Measurements from ENCODE around the gene LHX3.

The LHX3 gene

DNA sequence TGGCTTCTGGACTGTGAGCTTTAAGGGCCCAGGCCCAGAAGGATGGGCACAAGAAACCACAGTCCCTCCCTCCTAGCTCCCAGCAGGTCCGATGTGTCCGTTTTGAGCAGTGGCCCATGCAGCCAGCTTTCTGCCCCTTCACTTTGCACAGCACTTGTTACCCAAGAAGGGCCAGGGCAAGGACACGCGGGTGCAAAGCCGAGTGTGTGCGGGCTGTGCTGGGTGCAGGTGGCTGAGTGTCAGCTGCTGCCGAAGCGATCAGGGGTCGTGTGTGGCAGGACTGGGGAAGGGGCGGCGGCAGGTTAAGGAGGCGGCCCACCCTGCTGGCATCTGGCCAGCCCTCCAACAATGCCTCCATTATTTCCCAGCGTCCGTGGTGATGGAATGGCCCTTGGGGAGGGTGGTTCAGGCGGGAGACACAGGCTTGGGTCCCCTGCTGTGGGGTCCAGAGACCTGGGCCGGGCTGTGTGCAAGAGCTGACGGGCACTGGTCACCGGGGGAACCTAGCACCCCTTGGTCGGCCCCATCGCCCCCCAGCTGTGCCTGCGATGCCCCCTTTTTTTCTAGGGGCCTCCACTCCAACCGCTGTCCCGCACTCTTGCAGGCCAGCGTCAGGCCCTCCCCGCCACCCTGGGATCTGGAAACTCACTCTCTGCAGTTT lies 653 bp downstream of the LHX3 start:
- no peak for DNase-seq

DNA sequence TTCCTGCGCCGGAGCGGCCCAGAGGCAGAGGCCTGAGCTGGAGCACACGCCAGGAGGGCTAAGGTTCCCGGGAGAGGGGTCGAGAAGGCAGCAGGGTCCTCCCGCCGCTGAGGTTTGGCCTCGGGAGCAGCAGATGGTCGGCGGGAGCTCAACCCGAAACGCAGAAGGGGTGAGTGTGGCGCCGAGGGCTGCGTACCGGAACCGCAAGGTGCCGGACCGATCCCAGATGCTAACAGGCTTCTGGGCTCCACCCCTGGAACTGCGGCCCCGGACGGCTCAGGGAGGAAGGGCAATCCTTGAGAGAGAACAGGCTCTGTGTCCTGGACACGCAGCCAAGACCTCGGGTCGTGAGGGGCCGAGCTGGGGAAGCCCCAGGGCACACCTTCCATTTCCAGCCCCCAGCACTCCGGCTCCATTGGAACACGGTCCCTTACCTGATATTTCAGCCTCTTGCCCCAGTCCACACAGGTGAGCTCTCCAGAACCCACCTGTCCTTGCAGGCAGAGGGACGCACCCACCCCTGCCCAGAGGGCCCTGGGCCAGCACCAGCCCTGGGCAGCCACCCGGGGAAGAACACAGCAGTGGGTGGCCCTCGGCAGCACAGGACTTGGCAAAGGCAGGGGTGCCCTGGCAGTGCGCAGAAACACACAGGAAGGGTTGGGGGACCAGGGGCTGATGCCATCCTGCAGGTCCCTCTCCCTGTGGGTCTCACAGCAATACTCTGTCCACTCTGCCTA lies 1.4 kb downstream of the LHX3 start:
- DNase-seq: no peak

DNA sequence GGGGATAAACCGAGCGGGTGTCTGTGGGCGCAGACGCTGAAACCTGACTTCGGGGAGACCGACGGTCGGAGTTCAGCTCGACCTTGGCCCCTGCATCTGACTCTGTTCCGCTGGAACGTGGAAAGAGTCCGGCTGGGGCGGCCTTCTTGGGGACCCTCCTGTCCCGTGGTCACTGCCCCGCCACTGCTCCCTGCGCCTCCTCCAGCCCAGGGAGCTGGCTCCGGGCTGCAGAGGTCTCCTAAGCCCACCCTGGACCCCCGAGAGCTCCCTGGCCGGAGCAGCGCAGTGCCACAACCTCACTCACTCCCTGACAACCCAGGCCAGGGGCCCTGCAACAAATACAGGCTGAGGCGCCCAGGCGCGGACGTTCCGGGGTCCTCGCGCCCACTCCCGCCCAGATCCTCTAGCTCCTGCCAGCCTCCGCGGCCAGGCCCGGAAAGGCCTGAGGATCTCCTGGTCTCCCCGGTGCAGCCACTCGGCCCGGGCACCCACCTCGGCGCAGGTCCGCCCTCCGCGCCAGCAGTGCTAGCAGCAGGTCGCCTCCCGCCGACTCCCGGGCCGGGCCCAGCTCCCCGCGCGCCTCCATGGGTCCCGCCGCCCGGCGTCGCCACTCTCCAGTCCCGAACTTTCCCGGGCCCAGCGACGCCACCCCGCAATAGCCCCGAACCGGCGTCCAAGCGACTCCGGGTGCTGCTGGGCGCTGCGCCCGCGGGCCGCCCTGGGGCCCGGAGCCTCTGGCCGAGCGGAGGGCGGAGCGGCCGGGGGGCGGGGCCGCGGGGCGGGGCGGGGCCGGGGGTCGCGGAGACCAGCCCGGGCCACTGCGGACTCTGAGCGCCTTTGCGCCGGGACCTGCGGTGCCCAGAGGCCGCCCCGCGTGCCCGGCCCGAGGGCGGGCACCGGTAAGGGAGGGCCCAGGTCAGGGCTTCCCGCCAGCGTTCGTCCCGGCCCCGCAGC lies 2.2 kb downstream of the LHX3 start:
- no peak for DNase-seq

DNA sequence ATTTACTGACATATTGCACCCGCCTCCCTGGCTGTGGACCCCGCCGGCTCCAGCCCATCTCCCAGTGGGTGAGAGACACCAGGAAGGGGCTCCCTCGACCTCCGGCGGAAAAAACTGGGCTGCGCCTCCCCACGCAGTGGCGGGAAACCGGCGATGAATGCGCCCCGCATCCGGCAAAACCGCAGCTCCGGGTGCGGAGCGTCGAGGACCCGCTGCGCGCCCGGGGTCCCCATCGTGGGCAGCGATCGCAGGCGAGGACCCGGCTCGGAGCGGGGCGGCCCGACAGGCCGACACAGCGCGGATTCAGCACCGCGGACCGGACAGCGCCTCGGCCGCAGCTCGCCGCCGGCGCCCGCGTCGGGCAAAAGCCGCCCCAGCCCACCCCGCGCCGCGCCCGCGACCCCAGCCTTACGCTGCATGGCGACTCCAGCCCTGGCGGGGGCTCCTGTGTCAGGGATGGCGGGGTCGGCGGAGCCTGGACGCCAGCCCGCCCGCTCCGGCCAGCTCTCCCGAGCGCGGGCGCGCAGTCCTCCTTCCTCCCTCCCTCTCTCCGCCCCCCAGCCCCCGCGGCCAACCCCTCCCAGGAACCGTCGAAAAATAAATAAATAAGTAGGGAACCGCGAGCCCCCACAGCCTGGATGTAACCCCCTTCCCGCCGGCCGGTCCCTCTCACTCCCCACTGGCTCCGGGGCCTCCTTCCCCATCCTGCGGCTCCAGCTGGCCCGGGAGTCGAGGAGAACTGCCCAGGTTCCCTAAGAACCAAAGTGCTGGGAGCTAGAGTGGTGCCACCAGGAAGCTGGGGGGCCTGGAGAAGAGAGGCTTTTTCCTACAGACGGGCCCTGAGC lies 3.1 kb downstream of the LHX3 start:
- no peak for DNase-seq

DNA sequence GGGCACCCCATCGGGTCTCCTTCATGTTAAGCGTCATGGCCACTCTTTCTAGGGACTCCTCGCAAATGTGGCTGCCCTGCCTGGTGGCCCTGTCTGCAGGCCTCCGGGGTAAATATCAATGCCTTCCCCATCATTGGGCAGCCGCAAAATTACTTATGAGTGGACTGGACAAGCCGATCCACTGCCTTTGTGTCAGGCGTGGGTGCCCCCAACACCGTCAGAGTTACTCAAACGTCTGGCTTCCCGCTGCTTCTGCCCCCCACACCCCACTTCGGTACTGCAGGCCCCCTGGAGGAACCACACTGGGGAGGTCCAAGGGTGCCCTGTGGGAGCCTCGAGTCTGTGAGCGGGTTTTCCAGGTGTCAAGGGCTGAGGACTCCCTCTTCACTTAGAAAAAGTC lies 3.8 kb downstream of the LHX3 start:
- DNase-seq: no peak

DNA sequence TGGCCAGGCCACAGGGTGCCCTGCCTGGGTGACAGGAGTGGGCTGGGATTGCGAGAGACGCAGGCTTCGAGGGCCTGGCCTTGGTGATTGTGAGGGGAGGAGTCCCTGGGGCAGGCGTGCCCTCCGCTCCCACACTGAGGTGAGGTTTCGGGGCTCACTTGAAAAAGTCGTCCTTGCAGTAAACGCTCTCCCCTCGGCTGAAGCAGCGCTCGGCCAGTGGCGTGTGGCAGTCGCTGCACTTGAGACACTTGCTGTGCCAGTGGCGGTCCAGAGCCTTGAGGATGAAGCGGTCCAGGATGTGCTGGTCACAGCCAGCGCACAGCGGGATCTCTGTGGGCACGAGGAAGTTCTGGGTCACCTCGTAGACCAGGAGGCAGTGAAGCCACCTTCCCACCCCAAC lies 4.5 kb downstream of the LHX3 start:
- no peak for DNase-seq

DNA sequence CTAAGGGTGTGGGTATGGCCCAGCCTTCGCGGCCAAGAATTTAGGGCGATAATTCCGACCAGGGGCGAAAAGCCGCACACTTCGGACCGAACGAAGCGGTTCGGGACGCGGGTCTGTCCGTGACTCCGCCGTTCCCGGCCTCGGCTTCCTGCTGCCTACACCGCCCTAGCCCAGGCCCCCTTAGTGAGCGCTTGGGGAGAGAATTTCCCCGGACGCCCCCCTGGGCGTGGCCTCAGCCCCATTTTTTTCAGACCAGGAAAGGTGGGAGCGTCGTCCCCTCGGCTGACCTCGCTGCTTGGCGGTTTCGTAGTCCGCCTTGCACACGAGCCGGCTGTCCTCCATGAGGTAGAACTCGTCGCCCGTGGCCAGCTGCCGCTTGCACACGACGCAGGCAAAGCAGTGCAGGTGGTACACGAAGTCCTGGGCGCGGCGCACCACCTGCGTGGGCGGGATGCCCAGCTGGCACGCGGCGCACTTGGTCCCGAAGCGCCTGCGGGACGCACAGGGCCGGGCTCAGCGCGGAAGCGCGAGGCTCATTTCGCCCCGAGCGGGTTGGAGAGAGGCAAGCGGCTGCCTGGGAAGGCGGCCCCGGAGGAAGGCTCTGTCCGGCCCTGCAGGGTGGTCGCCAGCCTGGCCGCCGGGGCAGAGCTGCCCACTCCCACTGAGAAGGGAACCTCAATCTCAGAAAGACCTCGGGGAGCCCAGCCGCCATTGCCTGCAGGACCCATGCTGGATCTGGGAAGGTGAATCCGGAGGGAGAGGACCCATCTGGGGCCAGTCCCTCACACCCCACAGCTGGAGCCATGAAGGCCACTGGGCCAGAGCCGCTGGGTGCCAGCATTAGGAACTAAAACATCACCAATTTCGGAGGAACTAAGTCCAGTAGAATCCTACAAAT lies 5.3 kb downstream of the LHX3 start:
- DNase-seq: no peak

DNA sequence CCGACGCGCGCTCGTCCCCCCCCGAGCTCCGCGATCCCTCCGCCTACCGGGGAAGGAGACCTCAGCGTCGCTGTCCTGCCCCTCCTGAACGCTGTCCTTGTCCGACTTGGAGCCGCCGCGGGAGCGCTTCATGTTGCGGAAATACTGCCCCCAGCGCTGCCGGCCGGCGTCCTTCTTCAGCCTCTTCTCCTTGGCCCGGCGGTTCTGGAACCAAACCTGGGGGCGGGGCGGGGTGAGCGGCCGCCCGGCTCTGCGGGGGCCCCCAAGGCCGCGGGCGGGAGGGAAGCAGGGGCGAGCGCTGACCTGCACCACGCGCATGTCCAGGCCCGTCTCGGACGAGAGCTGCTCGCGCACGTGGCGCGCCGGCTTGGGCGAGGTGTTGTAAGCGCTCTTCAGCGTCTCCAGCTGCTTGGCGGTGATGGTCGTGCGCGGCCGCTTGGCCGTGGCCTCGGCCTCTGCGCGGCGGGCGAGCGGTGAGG lies 6.3 kb downstream of the LHX3 start:
- no peak for DNase-seq

DNA sequence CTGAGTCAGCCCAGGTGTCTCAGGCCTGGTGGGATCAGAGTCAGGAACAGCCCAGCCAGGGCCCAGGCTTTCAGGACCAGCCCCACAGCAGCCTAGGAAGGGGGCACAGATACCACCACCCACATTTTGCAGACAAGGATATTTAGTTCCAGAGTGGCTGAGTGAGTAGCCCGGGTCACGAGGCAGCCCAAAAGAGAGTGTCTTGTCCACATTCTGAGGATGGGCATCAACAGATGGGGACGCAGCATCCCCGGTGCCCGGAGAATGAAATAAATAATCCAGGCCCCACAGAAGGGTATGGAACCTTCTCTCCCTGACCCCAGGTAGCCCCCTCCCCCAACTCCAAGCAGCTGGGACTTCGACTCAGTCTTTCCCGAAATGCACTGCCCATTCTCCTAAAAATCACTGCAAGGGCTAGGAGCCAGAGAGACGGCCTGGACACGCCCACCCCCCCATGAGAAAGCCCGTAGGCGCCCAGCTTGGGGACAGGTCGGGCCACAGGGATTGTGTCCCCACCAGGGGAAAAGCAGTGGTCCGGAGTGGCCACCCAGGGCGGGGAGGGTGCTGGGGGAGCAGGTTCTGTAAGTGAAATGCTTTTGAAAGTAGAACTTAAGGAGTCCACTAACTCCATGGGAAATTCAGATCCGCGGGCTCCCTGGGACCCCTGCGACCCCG lies 6.9 kb downstream of the LHX3 start:
- no peak for DNase-seq

DNA sequence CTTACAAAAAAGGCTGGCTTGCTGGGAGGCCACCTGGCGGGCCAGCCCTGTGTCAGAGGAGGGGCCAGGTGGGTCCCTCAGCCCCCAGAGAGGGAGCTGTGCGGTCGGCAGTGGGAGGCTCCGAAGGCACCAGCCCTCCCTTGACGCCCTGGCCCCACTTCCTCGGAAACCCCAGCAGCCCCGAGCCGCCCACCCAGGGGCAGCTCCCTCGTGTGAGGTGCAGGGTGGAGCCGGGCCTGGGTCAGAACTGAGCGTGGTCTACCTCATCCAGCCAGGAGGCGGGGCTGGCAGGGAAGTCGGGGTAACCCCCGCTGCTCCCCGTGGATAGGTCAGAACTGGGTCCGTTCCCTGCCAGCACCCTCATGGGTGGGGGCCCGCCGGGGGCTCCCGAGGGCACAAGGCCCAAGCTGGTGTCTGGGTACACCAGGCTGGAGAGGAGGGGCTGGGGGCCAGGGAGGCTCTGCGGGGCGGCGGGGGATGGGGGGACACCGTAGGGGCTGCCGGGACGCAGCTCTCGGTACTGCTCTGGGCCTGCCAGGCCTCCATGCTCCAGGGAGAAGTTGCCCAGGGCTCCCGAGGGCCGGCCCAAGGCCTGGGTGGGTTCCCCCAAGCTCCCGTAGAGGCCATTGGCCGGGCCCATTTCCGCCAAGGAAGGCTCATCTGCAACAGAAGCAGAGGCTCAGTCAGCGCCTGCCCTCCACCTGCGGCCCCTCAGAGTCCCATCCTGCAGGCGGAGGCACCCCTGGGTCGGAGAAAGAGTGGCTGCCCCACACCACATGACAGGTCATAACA lies 7.6 kb downstream of the LHX3 start:
- no peak for DNase-seq

DNA sequence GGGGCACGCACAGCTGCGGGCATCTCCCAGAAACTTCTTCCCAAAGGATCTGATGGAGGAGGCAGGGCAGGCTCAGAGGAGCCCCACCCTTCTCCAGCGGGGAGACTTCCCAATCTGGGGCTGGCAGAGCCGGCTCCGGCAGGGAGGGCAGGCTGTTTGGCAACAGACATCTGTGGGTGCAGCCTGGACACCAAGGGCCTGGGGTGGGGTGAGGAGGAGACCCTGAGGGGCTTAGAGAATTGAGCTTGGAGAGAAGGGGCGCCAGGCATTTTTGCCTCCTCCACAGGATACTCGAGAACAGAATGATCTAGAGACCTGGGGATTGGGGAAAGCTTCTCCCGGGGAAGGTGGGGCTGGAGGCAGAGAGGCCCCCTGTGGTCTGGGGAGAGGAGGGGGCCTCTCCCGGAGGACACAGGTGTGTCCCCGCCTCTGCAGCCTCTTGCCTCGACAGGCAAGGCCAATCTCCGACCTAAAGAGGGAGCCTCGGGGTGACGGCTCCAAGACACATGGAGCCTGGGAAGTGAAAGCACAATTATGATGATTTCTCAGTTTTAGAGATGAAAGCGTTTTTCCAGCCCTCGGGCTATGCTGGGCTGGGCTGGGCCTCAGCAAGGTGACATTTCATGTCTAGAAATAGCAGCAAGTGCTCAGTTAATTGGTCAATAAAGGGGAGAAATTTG lies 8.4 kb downstream of the LHX3 start:
- no peak for DNase-seq

DNA sequence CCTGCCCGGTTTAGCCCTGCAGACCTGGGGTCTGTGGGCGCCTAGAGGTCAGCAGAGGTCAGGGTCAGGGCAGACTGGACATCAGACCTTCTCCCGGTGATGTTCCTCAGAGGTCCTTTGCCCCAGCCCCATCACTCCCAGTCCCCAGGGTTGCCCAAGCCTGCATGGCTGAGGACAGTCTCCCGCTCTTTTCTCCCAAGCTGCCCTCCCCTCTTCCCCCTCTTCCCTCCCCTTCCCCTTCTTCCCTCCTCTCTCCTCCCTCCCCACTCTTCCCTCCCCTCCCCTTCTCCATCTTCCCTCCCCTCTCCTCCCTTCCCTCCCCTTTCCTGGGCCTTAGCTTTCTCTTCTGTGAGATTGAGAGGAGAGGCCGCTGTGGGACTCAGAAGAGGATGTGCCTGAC lies 10.4 kb downstream of the LHX3 start:
- no peak for DNase-seq

DNA sequence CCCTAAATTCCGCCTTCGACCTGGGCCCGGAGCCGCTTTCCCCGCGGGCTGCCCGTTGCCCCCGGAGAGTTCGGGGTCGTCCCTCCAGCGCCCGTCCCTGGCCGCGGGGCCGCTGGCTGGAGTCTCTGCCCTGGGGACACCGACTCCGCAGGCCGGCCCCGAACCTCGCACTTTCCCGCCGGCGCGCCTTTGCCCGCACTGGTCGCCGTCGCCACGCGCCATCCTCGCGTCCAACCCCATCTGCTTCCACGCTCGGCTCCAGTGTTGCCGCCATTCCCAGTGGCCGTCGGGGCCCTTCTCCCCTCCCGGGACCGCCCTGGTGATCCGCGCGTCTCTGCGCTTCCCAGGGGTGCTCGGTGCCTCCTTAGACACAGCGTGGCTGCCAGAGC lies 11.0 kb downstream of the LHX3 start:
- no peak for DNase-seq

DNA sequence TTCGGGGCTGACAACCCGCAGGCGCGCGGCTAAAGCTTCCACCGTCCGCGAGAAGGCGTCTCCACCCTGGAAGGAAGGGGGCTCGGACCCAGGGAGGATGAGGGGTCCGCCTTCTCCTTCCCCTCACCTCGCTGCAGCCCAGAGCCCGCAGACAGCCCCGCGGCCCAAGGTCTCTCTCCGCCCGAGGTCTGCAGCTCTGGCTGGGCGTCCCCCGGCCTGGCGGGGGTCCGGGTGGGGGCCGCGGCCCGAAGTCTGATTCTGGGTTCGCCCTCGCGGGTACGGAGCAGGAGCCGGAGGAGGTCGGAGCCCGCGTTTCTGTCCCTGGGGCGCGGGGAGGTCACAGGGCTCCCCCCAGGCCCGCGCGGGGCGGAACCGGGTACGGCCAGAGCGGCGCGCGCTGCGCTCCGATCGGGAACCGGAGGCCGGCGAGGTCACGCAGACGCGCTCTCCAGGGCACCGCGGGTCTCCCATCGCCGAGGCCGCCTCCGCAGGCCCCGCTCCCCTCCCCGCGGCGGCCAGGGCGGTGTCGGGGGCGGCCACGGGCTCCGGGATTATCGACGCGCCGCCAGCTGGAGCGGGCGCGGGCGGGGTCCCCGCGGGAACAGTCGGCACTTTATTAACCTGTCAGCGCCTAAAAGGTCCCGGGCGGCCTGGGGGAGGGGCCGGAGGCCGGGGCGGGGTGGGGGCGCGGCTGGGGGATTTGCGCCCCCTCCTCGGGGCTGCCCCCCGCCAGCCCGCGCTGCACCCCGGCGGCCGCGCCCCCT lies 11.6 kb downstream of the LHX3 start:
- no peak for DNase-seq

DNA sequence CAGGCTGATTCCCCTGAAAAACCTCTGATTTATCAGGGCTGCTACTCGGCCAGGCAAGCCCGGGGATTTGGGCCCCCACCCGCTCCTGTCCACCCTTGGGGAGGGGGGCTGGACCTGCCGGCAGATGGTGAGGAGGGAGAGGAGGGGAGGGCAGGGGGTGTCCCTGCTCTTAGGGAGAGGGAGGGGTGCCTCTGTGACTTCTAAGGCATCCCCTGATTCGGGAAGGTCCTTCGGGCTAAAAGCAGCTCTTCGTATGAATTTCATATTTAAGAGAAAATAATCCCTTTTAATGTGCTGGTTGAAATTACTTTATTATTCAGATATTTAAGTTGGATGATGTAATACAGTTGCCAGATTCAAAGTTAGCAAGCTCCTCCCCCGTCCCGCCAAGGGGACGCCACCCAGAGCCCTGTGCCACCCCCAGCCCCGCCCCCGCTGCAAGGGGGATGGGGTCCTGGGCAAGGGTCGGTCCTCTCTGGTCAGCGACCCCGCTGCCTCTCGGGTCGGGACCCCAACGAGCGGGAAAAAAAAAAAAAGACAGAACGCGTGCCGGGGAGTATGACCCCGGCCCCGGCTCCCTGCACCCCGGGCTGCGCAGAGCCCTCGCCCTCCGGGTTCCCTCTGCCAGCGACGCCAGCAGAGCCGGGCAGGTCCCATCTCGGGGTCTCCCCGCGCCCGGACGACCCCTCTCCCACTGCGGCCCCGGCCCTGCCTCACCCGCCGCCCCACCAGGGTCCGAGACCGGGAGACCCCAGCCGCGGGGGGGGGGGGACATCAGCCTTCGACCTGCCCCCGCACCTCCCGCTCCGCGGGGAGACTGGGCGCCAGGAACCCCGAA lies 12.4 kb downstream of the LHX3 start:
- DNase-seq: no peak

DNA sequence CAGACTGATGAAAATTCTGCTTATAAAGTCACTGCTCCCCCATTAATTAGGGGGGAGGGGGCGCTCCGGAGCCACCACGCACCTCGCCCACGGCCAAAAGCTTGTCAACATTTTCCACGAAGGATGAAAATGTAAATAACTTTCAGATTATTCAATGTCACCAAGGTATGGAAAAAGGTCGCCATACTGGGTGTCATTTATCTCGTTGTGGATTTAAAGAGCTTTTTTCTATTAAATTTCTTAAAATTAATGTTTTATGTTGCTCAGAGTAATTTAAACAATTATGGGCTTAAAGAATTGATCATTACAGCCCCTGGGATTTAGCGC lies 13.0 kb downstream of the LHX3 start:
- DNase-seq: no peak

DNA sequence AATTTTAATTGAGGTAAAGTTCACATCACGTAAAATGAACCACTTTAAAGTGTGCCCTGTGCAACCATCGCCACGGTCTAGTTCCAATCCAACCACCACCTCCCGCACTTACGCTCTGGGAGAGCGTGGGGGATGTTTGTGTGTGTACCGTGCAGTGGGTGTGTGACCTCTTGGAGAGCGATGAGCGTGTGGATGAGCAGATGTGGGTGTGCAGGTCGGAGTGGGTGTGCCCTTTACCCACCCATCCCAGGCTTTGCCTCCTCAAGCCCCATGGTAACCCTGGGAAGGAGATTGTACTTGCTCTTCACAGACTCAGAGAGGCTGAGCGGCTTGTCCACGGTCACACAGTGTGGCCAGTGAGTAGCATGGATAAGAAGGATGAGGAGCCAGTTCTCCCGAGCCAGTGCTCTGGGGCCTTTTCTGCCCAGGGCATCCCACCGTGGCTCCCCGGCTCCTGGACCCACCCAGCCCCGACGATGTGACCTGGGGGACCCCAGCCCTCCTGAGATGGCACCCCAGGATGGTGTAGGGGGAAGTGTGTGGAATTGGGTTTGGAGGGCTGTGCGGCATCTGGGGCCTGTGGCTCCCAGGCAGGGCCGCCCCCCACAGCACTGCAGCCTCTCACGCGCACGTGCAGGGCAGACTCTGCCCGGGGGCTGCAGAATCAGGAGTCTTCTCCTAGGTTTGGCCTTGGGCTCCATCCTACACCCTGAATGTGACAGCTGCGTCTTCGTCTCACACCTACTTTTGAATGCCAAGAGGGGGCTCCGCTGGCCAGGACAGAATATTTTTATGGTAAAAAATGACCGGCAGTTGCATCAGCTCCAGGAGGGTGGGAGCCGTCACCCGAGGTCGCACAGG lies 13.6 kb downstream of the LHX3 start:
- DNase-seq: no peak
